SKM-1 (cell line): Measurements from ENCODE around the gene KRT6C.

Source experiments
- DNase-seq: peaks from one replicate; lab custom pipeline; 2025; ENCODE audit not compliant: unreplicated experiment; lab: John Stamatoyannopoulos, UW

KRT6C gene

DNA sequence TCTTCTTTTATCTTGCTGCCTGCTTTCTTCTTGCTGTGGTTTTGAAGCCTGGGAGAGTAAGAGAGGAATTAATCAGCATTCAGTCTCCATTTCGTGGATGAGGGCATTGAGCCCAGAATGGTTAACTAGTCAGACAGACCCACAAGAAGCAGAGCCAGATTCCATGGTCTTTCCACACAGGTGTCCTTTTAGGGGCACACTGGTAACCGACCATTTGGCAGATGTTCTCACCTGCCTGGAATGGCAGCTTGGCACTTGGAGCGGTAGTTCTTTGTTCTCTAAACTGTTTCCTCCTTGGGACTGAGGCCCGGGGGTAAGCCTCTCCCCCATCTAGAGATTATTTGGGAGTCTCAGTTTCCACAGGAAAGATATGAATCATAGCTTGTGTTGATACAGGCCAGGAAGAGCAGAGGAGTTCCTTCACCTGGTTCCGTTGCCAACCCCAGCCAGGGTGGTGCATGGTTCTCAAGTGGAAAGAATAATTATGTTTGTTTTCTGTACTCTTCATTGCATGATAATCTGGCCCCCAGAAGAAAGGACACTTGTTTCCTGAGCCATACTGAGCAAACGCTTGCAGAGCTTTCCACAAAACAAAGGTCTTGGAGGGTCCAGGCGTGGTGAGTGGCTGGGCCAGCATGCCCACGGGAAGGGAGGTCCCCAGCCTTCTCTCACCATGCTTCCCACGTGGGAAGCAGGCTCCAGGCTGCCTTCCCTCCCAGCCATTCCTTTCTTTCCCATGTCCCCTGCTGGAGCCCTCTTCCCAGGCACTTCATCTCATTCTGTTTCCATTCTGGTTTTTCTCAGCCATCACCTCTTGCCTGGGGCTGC, 37.4 kb downstream of the KRT6C start:
- DNase-seq = no peak

GRCh38 chr12:52435659-52435999, 38.0 kb downstream of the KRT6C start:
- DNase-seq = no peak

GRCh38 chr12:52434760-52435530, 38.7 kb downstream of the KRT6C start:
- DNase-seq = no peak

GRCh38 chr12:52434081-52434733, 39.4 kb downstream of the KRT6C start, which contains the start of gene KRT75:
TSS of gene KRT75 (minus strand) at chr12:52434371. CDS start at chr12:52434304, 67 bp downstream.
- DNase-seq = no peak

DNA sequence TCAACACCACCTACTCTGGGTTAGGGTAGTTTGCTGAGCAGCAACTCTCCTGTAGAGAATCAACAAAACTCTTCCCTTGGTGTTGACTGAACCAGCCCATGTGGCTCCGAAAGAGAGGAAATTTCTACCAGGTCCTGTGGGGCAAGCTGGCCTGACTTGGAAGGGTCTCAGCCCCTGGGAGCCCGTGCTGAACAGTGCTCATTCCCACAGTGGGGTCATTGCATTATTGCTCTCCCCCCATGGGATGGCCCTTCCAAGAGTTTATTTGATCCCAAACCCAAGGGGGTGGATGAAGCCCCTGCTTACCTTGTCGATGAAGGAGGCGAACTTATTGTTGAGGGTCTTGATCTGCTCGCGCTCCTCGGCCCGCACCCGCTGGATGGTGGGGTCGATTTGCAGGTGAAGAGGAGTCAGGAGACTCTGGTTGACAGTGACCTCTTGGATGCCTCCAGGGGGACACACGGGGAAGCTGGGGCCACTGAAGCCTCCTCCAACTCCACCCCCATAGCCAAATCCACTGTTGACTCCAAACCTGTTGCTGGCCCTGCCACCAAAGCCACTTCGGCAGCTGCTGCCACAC, 40.0 kb downstream of the KRT6C start:
- no peak for DNase-seq

GRCh38 chr12:52432559-52433207, 40.9 kb downstream of the KRT6C start:
- DNase-seq = no peak

- DNase-seq = no peak
Observed at GRCh38 chr12:52428121-52428520, 45.5 kb downstream of the KRT6C start.

DNA sequence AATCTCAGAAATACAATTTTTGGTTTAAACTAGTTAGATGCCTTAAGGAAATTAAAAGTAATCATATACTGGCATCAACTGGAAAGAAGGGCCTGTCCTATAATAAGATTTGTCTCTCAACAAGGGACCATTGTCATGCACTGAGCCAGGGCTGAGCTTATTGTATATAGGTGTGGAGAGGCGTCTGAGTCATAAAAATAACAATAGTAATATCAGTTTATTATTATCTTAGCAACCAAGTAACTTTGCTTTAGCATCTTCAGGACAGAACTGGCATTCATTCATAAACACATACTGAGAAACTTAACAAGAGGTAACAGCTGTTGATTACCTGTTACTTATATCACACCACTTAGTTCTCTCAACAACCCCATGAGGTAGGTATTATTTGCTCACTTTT, 46.5 kb downstream of the KRT6C start:
- no peak for DNase-seq

- DNase-seq = no peak
Observed at GRCh38 chr12:52426034-52426433, 47.6 kb downstream of the KRT6C start.

- no peak for DNase-seq
Observed at GRCh38 chr12:52425466-52425865, 48.1 kb downstream of the KRT6C start.

DNA sequence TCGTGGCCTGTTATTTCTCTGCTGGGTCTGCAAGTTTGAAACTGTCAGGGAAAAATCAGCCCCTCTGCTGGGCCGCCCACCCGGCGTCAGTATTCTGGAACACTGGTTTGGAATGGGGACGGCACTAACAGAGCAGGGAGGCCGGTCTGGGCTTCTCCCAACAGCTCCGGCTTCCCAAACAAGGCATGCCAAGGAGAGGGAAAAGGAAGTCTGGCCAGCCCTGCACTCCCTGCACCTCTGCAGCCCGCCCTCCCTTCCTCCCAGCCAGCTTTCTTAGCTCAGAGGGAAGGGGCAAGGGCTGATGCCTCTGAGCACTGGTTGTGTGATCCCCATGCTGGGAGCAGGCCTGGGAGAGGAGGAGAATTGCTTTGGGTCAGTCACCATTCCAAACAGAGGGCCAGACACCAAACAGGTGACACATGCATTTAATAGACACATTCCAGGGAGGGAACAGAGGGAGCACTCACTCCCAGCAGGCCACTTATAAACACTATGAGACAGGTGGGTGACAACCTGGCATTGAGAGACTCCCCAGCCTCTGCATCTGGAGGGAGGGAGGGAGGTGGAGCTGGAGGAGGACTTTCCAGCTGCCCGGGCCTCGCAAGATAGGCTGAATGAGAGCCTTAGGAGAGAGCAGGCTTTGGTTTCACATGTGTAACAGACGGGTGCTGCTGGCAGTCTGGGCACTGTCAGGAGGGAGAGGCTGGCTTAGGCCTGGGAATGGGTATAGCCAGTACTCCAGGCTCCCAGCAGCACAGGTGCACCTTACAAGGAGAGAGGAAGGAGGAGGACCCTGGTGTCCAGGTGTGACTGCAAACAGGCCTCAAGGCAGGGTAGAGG, 49.7 kb downstream of the KRT6C start:
- DNase-seq = no peak

DNA sequence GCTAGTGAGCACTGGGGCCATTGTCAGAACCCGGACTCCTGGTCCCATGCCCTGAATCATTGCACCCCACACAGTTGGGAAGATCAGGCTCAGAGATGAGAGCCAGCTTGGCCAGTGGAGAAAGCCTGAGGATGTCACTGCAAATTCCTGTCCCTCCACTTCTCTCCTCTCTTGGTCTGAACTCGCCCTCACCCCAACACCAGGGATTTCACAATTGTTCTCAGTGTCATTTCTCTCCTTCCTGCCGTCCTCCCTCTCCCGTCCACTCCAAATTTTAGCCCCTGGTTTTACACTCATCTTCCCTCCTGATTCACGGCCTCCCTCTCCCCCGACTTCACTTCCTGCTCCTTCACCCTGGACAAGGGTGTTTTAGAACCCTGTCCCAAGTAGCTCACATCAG, 50.6 kb downstream of the KRT6C start:
- no peak for DNase-seq

- DNase-seq = no peak
Observed at GRCh38 chr12:52419656-52420055, 53.9 kb downstream of the KRT6C start.

- no peak for DNase-seq
Observed at GRCh38 chr12:52418576-52419110, 55.0 kb downstream of the KRT6C start.
